T-helper 9 cell (primary cell): Measurements from ENCODE around the gene PIN1.

ENCODE experiments used
- DNase-seq: peaks from one replicate; pipeline ENCODE4 v3.0.0-alpha.2; 2020

PIN1 gene

DNA sequence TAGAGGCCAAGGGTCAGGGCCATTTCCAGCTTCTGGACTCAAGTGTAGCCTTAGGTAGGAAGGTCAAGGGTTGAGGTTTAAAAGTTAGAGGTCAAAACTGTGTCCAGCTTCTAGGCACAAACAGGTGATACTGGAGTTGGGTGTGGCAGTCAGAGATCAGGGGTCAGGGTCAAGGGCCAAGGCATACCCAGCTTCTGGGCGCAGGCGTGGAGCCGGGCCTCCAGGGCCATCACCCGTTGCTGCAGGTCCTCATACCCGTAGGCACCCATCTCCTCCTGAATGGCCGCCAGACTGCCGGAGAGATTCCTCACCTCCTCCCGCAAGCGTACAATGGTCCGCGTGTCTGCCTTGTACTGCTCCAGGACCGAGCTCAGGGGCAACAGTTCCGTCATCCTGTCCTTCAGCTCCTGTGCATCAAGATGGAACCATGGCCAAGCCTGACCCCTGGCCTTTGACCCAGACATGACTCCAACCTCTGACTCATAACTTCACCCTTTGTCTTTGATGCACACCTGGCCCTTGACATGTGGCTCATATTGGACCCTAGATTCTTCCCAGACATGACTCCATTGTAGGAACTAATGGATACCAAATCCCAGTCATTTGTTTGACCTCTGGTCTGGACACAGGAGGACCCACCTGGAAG, 22.1 kb downstream of the PIN1 start:
- no peak for DNase-seq

DNA sequence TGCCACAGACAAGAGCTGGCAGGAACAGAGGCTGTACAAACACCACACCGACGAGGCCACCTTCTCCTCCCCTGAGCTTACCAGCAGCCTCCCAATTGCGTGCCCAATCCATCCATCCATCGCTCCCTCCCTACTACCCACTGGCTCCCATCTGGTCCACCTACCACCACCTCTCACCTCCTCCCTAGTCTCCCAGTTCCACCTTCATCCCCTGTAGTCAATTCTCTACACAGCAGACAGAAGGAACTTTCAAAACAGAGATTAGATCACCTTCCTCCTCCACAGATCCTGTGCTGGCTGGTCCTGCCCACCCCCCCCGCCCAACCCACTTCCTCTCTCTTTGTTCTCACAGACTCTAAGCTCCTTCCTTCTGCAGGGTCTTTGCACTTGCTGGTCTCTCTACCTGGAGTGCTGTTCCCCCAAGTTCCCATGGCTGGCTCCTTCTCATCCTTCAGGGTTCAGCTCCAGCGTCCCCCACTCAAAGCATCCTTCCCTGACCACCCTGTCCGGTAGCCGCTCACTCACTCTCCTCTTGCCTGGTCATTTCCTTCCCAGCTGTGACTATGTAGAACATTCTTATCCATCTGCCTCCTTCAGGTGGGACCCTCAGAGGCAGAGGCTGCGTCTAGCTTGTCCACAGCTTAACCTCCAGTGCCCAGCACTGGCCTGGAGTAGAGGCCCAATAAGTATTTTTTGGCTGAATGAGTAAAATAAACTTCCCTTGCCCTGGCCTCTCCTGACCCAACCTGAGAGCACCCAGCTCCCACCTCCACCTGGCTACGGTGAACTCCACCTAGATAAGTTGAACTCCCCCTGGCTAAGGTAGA, 23.0 kb downstream of the PIN1 start:
- DNase-seq: no peak

DNA sequence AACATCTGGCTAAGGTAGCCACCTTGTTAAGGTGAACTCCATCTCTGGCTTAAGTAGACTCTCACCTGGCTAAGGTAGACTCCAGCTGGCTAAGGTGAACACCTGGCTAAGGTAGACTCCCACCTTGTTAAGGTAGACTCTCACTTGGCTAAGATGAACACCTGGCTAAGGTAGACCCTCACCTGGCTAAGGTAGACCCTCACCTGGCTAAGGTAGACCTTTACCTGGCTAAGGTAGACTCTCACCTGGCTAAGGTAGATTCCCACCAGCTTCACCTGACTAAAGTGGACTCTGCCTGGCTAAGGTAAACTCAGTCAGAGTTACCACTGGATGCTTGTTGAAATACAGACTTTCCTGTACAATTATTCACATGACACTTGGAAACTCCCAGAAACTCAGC, 23.6 kb downstream of the PIN1 start:
- DNase-seq: no peak

DNA sequence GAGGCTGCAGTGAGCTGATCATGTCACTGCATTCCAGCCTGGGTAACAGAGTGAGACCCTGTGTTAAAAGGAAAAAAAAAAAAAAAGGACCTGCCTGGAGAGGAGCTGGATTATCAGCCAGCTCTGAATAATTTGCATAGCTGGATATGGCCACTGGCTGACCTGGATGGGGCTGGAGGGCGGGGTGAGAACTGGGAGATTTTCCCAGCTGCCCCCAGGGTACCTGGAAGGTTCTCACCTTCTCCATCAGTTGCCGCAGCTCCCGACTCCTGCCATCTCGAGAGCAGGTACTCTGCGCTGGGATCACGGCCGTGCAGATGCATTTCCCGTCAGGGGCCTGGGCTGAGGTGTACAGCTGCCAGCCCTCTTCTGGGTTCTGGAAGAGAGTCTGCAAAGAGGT, 25.3 kb downstream of the PIN1 start:
- no peak for DNase-seq

- no peak for DNase-seq
Observed at GRCh38 chr19:9861503-9861902, 26.4 kb downstream of the PIN1 start.

DNA sequence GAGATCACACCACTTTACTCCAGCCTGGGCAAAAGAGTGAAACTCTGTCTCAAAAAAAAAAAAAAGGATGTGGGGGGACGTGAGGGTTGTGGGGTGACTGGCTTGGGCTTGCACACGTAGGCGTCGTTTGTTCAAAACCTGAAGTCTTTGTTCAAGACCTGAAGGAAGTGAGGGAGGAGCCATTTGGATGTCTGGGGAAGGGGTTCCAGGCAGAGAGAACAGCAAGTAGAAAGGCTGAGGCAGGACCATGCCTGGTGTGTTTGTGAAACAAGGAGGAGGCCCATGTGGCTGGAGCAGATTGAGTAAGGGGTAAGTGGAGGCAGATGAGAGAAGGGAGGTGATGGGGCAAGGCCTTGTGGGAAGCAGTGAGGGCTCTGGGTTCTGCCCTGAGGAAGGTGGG, 27.8 kb downstream of the PIN1 start:
- DNase-seq: no peak

DNA sequence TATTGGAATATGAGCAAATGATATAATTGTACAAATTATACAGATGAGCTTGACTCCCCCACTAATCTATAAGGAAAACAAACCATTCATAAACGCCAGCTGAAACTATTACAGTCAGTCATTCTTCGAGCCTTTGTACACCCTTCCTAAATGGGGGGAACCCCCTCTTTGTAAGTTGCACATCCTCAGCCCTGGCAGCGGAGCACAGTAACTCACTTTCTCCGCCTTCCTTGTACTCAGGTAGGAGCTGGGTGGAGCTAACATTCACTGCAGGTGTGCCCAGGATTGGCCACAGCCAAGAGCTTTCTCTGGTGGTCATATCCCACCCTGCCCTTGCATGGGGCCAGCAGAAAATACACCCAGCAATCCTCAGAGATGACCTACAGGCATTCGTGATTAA, 28.6 kb downstream of the PIN1 start:
- no peak for DNase-seq

DNA sequence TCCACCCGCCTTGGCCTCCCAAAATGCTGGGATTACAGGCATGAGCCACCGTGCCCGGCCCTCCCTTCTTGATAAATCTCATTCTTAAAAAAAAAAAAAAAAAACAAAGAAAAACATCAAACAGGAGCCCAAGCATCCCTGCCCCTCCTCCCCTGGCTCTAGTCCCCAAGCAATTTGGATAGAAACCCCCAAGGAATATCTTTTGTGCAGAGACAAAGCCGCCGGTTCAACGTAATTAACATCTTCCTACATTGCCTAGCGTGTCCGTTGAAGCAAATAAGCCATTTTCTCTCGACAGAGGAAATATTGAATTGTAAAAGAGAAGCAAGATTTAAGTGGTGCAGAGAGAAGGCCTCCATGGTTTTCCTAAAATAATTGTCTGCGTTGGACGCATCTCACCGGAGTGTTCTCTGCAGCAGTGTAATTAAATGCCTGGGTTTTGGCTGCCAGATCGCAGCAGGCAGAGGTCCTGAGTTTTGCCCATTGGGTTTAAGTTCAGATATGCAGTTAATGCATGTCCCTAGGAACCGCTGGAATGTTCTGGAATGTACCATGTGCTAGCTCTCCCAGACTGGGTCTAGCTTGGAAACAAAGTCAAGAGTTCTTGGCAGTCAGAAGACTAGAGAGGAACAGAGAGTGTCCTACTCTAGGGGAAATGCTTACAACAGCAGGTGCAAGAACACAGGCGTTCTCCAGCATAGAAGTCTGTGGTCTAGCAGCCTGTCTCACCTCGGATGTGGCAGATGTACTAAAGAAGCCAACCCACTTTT, 30.8 kb downstream of the PIN1 start:
- DNase-seq: peak; percentile 11

DNA sequence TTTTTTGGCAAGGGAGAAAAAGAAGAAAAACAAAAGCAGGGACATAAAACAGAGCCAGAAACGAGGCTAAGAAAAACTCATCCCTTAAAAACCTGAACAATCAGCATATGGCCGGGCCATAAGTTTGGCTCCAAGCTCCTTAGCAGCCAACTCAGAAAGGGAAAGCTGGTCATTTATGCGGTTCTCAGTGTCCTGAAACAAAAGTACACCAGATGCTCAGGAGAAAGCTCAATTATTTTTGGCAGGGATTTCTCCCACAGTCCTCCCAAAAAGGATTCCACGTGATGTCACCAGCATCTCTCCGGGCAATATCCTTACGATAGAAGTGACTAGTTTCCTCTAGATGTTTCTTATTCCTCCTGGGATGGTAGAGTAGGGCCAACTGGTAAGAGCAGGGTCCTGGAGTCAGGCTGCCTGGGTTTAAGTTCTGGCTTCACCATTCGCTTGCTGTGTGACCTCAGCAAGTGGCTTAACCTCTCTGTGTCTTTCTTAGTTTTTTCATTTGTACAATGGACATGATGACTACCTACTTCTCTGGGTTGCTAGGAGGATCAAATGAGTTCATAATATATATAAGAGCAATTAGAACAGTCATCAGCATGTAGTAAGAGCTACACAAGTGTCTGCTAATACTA, 34.0 kb downstream of the PIN1 start:
- DNase-seq: no peak

GRCh38 chr19:9871626-9872338, 36.7 kb downstream of the PIN1 start:
- no peak for DNase-seq

DNA sequence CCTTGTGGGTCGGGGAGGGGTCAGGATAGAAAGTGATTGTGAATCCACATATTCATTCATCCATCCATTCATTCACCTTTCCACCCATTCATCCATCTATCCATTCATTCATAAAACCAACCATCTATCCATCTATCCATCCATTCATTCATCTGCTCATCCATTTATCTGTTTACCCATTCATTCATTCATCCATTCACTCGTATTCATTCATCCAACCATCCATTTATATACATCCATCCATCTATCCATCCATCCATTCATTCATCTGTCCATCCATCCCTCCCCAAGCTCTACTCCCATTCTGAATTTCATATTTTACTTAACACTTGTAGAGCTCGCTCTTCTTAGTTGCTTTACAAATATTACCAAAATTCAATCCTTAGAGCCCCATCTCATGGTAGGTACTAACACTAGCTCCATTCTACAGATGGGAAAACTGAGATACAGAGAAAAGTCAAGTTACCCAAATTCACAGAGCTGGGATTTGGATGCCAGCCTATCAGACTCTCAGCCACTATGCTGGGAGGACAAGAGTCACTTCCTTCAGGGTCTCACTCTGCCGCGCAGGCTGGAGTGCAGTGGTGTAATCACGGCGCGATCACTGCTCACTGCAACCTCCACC, 37.6 kb downstream of the PIN1 start:
- no peak for DNase-seq

- no peak for DNase-seq
Observed at GRCh38 chr19:9875031-9875627, 40.0 kb downstream of the PIN1 start.

- no peak for DNase-seq
Observed at GRCh38 chr19:9875796-9876195, 40.7 kb downstream of the PIN1 start.

- DNase-seq: no peak
Observed at GRCh38 chr19:9877780-9878510, 42.8 kb downstream of the PIN1 start.

DNA sequence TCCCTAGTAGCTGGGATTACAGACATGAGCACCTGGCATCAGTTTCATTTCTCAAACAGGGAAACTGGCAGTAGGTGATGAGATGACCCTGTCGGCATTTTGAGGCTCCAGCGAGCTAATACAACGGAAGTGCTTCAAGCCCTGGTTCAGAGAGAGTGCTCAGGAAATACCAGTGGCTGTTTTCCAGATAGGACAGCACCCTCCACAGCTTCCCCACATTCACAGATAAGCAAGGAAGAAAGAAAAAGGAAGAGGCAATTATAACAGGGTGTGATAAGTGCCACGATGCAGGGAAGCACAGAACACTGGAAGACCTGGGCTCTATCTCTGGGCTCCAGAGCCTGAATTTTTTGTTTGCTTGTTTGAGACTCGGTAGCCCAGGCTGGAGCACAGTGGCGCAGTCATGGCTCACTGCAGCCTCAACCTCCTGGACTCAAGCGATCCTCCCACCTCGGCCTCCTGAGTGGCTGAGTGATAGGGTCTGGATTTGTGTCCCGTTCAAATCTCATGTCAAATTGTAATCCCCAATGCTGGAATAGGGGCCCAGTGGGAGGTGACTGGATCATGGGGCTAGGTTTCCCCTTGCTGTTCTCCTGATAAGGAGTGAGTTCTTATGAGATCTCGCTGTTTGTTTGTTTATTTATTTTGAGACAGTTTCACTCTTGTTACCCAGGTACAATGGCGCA, 43.5 kb downstream of the PIN1 start:
- DNase-seq: no peak

DNA sequence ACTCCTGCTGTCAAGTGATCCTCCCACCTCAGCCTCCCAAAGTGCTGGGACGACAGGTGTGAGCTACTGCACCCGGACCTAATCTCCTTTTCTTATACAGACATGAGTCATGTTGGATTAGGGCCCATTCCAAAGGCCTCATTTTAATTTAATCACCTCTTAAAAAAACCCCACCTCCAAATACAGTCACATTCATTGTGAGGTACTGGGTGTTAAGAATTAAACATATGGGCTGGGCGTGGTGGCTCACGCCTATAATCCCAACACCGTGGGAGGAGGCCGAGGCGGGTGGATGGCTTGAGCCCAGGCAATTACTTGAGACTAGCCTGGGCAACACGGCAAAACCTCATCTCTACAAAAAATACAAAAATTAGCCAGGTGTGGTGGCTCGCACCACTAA, 46.6 kb downstream of the PIN1 start:
- DNase-seq: no peak

GRCh38 chr19:9883231-9883758, 48.2 kb downstream of the PIN1 start:
- no peak for DNase-seq

DNA sequence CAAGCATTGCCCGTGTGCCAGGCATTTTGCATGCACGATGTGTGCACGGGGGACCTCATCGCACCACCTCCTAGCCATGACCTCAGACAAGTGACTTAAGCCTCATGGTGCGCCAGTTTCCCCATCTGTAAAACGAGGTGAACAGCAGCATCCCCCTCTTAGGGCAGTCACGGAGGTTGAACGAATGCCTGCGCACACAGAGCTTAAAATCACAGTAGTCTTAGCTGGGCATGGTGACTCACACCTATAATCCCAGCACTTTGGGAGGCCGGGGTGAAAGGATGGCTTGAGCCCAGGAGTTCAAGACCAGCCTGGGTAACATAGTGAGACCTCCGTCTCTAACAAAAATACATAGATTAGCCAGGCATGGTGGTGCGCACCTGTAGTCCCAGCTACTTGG, 48.6 kb downstream of the PIN1 start:
- DNase-seq: no peak

DNA sequence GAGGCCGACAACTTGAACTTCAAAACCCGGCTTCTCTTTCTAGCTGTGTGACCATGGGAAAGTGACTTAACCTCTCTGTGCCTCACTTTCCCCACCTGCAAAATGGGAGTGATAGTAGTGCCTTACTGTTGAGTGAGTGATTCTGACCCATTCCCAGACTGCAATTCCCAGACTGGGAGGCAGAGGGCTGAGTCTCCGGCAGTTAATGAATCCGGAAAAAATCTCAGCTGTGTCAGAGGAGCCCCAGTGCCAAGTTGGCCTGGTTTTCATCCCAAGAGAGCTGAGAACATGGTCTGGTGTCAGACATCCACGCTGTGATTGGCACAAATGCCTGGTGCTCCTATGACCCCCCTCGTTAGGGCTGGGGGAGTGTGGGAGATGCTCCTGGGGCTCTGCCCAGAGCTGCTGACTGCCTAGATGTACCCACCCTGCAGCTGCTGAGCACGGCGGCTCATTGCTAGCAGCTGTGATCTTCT, 50.0 kb downstream of the PIN1 start:
- DNase-seq: no peak
